T-helper 1 cell treated with Interleukin-12 subunit alpha and Interleukin-12 subunit beta and Interleukin-4 antibody, amounts not matched to agents 30 ng/mL and 1 ng/mL, for 36 hours (primary cell): ENCODE measurements around the gene RCAN3. TPM values are rescaled to one million over a fixed set of nuclear protein-coding genes. Genes with fewer than 3 reads are reported as not detected.
"Not testable (repeated sequence)": the region's sequence is repeated elsewhere in the genome, so short reads cannot be mapped to it uniquely, and the experiment has no call there.

Experiments
- intact Hi-C: fragments of 100-400 bp; cut with micrococcal nuclease; formaldehyde crosslinking; loops from one replicate; pipeline ENCODE4 v1.15.1; 2024
- total RNA-seq: library from RNA; stranded (reverse); gene quantifications from 2 replicates; pipeline ENCODE4 v1.2.3, GENCODE V29; 2022

Gene RCAN3
- total RNA-seq, 1 donor from 2014 or later, result 55.5 TPM

GRCh38 chr1:24545662-24546061 is 43.0 kb downstream of the RCAN3 start:
- intact Hi-C loops, result no loop called here

DNA sequence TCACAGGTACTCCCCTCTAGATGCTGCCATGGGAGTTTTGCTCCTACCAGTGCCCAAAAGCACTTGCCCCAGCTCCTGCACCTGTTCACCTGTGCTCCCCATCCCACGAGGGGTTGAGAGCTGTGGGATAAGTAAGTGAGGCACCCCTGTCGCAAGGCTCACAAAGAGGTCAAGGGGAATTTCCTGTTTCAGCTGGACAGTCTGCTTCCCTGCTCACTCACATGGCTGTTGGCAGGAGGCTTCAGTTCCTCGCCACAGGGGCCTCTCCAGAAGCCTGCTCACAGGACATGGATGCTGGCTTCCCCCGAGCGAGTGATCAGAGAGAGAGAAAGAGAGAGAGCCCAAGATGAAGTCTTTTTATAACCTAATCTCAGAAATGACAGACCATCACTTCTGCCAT is 44.6 kb downstream of the RCAN3 start:
- intact Hi-C loops, result no loop called here

DNA sequence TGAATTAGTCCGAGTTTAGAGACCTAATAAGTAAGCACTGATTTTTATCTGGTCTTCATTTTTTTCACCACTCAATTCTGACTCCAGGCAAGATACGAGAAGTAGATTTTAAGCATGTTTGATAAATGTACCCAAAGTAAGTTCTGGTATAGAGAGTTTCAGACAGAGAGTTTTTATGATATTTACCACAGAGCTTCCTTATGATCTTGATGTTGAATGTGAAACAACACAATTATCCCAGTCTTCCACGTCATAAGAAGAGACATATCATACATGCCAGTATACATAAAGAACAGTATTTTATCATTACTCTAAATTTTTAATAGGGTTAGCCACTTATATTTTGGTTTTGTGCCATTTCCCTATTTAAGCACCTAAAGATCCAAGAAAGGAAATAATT is 45.4 kb downstream of the RCAN3 start:
- intact Hi-C loops, result no loop called here

DNA sequence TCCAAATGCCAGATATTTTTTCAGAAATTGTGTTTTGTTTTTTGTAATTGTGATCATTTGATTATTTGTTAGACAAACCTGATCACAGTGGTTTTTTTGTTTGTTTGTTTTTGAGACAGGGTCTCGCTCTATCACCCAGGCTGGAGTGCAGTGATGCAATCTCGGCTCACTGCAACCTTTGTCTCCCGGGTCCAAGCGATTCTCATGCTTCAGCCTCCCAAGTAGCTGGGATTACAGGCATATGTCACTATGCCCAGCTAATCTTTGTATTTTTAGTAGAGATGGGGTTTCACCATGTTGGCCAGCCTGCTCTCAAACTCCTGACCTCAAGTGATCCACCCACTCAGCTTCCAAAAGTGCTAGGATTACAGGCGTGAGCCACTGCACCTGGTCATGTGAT is 46.6 kb downstream of the RCAN3 start:
- intact Hi-C loops, result not testable (repeated sequence)

GRCh38 chr1:24551290-24551959 is 48.8 kb downstream of the RCAN3 start:
- intact Hi-C loops, result no loop called here

- intact Hi-C loops, result no loop called here
Measured at GRCh38 chr1:24551960-24552571, 49.4 kb downstream of the RCAN3 start.

GRCh38 chr1:24553931-24554330 is 51.3 kb downstream of the RCAN3 start:
- intact Hi-C loops, result no loop called here

DNA sequence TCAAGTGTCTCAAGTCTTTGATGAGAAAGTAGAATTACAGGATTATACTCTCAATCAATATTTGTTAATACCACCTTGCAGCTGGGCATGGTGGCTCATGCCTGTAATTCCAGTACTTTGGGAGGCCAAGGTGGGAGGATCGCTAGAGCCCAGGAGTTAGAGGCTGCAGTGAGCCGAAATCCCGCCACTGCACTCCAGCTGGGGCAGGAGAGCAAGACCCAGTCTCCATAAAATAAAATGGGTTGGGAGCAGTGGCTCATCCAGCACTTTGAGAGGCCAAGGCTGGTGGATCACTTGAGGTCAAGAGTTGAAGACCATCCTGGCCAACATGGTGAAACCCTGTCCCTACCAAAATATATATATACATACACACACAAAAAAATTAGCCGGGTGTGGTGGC is 52.1 kb downstream of the RCAN3 start:
- intact Hi-C loops, result no loop called here

DNA sequence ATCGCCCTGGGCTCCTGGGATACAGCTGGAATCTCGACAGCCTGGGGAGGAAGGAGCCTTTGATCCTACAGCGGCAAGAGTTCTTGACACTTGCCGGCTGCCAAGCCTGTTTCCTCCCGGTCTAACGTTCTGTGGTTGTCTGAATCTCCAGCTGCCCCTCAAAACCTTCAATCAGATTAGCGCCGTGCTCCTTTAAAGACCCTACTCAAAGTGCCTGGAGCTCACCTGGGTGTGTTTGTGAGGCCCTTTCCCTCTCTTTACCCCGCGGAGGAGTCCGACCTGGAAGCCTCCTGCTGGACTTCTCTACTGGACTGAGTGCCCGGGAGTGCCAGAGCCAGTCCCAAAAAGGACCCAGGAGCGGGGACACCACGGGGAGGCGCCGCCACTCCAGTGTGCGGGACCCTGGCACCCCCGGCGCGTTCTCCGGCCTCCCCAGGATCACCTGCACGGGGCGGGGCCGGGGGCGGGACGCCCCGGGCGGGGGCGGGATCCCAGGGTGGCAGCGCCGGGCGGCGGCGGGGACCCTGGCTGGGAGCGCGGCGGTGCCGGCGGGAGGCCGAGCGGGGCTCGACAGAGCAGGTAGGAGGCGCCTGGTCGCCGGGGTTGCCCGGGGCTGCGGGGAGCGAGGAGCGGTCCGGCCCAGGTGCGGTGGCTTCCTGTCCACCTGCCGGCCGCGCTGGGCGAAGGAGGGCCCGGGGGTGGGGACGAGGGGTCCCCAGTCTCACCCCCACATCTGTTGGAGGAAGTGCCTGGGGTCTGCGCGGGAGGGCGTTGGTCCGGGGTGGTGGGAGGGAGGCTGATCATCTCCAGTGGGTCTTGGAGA is 53.2 kb downstream of the RCAN3 start, which contains the start of gene NCMAP:
Gene NCMAP (plus strand): TSS at position 497 of the 823 bp plus-strand sequence. CDS start 39,344 bp downstream, outside the sequence.
- intact Hi-C loops, result no loop called here

DNA sequence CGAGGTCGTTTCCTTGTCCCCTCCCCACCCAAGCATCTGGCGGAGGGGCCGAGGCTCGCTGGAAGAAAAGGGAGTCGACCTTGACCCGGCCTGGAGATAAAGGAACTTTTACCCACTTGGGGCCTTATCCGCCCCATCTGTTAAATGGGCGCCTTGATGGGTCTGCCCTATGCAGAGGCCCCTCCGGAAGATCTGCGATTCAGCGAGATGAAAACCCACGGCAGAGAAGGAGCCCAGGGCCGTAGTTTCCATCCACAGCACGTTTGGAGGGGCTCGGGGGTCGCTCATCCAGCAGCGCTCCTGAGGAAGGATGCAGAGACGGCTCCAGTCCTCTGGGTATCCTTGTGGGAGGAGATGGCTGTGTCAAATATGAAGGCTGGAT is 53.8 kb downstream of the RCAN3 start:
- intact Hi-C loops, result no loop called here

GRCh38 chr1:24557220-24557619 is 54.6 kb downstream of the RCAN3 start:
- intact Hi-C loops, result no loop called here

DNA sequence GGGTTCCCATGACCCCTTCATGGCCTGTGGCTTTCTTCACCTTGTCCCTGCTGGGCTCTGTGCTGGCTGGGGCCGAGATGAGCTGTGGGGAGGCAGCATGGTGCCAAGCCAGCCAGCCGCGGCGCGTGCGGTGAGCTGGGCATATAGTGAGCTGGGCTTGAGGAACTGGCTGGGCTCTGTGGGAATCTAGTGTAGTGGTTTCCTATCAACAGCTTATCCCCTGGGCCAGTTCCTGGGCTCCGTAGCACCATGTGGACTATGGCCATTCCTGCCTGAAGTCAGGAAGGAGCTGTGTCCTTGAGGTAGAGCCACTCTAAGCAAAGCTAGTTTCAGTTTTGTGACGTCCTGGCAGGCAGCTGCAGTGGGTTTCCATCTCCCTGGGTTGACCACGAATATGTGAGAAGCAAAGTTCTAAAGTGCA is 55.1 kb downstream of the RCAN3 start:
- intact Hi-C loops, result no loop called here

DNA sequence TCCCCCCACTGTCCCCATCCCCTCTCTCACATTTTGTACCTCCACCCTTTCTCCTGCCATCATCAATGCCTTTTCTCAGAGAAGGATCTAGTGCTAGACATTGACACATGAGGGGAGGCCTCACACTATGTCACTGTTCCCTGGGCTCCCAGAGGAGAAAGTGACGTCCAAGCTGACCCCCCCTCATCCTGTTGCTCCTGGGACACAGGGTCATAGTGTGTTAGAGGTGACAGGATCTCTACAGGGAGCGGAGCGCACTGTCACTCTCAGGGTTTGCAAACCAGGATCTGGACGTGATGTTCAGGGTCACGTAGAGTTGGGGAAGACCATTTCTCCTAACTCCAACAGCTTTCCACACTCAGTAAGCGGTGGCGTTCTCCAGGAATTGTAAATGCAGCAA is 55.8 kb downstream of the RCAN3 start:
- intact Hi-C loops, result no loop called here

- intact Hi-C loops, result no loop called here
Measured at GRCh38 chr1:24558902-24559791, 56.5 kb downstream of the RCAN3 start.

- intact Hi-C loops, result no loop called here
Measured at GRCh38 chr1:24560361-24560760, 57.7 kb downstream of the RCAN3 start.

- intact Hi-C loops, result no loop called here
Measured at GRCh38 chr1:24562625-24563024, 60.0 kb downstream of the RCAN3 start.

GRCh38 chr1:24564695-24565094 is 62.1 kb downstream of the RCAN3 start:
- intact Hi-C loops, result no loop called here

GRCh38 chr1:24566236-24566867 is 63.7 kb downstream of the RCAN3 start:
- intact Hi-C loops, result no loop called here

DNA sequence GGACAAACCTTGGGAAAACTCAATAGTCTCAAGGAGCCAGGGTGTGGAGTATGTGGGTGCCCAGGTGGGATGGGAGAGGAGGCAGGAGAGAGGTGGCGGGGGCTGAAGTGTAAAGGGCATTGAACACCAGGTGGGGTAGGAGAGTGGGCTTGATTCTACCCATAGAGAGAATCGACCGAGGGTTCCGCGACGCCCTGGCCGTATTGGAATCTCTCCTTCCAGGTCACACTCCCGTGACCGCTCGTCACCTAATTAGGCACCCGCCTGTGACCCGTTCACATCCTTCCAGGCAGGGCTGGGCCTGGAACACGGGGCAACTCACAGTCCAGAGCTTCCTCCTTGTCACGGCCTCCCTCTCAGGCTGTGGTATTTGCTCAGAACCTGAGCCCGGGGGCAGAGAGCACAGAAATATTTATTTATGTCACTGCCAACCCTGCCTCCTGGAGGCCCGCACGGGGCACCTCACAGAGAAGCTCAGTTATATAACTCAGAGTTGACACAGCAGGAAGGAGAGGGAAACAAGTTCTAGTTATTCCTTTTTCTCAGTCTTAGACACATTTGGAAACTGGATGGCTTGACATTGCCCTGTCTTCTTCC is 65.3 kb downstream of the RCAN3 start:
- intact Hi-C loops, result no loop called here

DNA sequence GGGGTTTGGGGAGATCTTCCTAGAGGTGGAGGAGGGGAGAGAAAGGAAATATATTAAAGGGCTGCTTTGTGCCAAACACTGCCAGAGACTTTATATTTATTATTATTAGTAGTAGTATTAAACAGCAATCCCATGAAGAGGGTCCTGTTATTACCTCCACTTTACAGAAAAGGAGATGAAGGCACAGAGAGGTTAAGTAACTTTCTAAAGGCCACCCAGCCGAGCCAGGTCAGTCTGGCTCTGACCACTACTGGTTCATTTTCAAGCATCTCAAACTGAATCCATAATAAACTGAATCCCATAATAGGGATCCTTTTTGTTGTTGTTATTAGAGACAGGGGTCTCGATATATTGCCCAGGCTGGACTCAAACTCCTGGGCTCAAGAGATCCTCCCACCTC is 65.8 kb downstream of the RCAN3 start:
- intact Hi-C loops, result no loop called here
